DLD1 (cell line): Measurements from ENCODE around the gene CAMK1G.

Experiments used
- in situ Hi-C: cut with HindIII; loops from 2 replicates; pipeline ENCODE4 v1.10.0; 2017; ENCODE audit warnings: low sequenced_read_pairs

The CAMK1G gene

DNA sequence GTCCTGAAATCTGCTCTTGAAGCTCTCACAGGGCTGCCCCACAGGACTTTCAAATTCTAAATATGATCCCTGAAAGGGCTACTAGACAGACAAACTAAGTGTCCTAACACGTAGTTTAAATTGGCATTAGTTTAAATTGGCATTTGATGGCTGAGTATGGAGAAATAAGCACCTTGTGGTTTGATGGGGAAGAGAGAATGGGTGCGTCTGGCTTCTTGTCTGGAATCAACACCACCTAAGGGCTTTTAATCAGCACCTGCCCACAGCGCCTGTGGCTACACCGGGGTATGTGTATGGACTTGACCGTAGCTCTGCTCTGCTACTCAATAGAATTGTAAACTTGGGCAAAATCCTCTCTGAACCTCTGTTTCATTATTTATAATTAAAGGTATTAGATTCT is 74.4 kb downstream of the CAMK1G start:
- in situ Hi-C loops = no loop called here

DNA sequence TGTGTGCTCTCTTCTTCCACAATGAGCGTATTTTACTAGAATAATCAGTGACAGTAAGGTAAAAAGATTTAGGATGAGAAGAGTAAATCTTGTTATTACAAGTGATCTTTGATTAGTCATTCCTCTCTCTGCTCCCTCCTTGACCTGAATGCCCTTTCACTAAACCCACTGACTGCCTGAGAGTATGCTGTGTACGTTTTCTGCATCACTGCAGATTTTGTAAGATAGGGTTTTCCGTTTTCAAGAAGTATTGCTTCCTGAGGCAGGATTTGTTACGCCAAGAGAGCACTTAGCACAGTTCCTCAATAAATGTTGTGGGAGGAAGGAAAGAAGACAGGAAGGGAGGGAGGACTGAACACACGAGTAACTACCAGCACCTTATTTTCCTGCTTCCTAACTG is 76.4 kb downstream of the CAMK1G start:
- in situ Hi-C loops = no loop called here

DNA sequence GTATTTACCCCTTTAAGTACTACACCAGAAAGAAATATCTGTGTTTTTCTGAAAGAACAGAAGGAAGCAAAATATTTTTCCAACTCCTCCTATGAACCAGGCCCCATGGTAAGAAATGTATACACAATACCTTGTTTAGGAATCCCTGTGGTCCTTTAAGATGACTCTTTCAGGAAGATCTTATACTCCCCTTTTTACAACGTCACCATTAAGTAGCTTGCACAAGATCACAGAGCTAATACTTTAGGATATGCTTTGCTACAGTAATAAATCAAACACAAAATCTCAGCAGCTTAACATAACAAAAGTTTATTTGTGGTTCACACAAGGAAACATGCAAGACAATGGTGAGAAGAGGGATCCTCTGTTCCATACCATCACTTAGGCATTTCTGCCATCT is 77.6 kb downstream of the CAMK1G start:
- in situ Hi-C loops = no loop called here

DNA sequence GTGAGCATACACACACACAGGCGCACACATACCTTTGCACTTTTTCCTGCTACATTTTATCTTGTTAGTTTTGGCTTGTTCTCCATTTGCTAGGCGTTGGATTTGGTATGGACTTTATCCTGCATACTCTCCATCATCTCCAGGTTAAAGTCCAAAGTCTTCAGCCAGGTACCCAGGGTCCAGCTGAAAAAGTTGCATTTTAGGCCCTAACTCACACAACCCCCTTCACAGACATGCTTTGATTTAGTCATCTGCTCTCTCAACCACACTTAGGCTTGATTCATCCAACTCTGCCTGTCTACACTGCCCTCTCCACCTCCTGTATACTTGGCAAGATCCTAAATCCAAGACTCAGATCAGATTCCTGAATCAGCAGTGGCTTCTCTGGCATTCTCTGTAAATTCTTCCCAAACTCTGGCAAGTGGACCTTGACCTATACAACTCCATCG is 79.4 kb downstream of the CAMK1G start:
- in situ Hi-C loops = no loop called here
